Activated CD4-positive, alpha-beta memory T cell treated with anti-CD3 and anti-CD28 coated beads, Interleukin-2, amount 10 ng/mL, durations not matched to agents 7 days and 5 days (primary cell): ENCODE results near the gene ZNF701. TPM values are rescaled to one million over a fixed set of nuclear protein-coding genes. Genes with fewer than 3 reads are reported as not detected.
"Not testable (repeated sequence)": the region's sequence is repeated elsewhere in the genome, so short reads cannot be mapped to it uniquely, and the experiment has no call there.

ENCODE experiments used
- CTCF ChIA-PET: fragments of 350-600 bp; sonication (Branson Sonifier 250); formaldehyde crosslinking; loops from one replicate; lab custom pipeline; 2021; ENCODE audit warnings: antibody characterized with exemption, inconsistent platforms; lab: Charles Lee
- POLR2A ChIA-PET: fragments of 350-600 bp; sonication (Branson Sonifier 250); formaldehyde crosslinking; loops from one replicate; lab custom pipeline; 2021; ENCODE audit warnings: antibody characterized with exemption; lab: Charles Lee
- DNase-seq: peaks from one replicate; pipeline ENCODE4 v3.0.0-alpha.2; 2020
- H3K27ac Mint-ChIP-seq: one replicate; pipeline ENCODE4 v1.8.0; 2021; ENCODE audit warnings: mild to moderate bottlenecking, mixed read lengths
- H3K27me3 Mint-ChIP-seq: one replicate; pipeline ENCODE4 v1.8.0; 2021; ENCODE audit warnings: mixed read lengths
- H3K36me3 Mint-ChIP-seq: one replicate; pipeline ENCODE4 v1.8.0; 2021; ENCODE audit warnings: low read depth, mixed read lengths
- H3K4me1 Mint-ChIP-seq: one replicate; pipeline ENCODE4 v1.8.0; 2021; ENCODE audit warnings: mixed read lengths
- H3K4me3 Mint-ChIP-seq: one replicate; pipeline ENCODE4 v1.8.0; 2021; ENCODE audit warnings: mild to moderate bottlenecking, mixed read lengths
- H3K9me3 Mint-ChIP-seq: one replicate; pipeline ENCODE4 v1.8.0; 2021; ENCODE audit warnings: mixed read lengths
- total RNA-seq, 2 experiments: library from RNA; stranded (reverse); gene quantifications; one replicate each; pipeline ENCODE4 v1.2.3, GENCODE V29; 2021

ZNF701 gene
- total RNA-seq, 2 experiments from 2014 or later: 29.7 to 30.5 TPM

GRCh38 chr19:52585604-52586003 lies 15.5 kb downstream of the ZNF701 start:
- CTCF ChIA-PET: no interaction called here
- H3K4me3 Mint-ChIP-seq: no peak overlapping the region
- POLR2A ChIA-PET: no interaction called here
- no peaks in the 10 kb centered on the region for H3K27me3 Mint-ChIP-seq
- H3K4me1 Mint-ChIP-seq: no peaks in the 10 kb centered on the region
- peaks cover 49% of the 10 kb centered on the region for H3K9me3 Mint-ChIP-seq
- no peak for DNase-seq
- H3K36me3 Mint-ChIP-seq: peaks cover 84% of the 10 kb centered on the region
- H3K27ac Mint-ChIP-seq: no peak overlapping the region

- CTCF ChIA-PET: no interaction called here
- Mint-ChIP-seq H3K4me3 (no peak overlapping the region), H3K27me3 (no peaks in the 10 kb centered on the region), H3K4me1 (no peaks in the 10 kb centered on the region), H3K27ac (no peak overlapping the region), H3K36me3 (peaks cover 68% of the 10 kb centered on the region), H3K9me3 (peaks cover 42% of the 10 kb centered on the region)
- DNase-seq: no peak
- POLR2A ChIA-PET: no interaction called here
Measured at GRCh38 chr19:52590728-52591127, 20.6 kb downstream of the ZNF701 start.

GRCh38 chr19:52592301-52592700 lies 22.2 kb downstream of the ZNF701 start:
- ChIA-PET CTCF (no interaction called here), POLR2A (no interaction called here)
- peaks cover 50% of the 10 kb centered on the region for H3K9me3 Mint-ChIP-seq
- H3K36me3 Mint-ChIP-seq: peaks cover 72% of the 10 kb centered on the region
- H3K27me3 Mint-ChIP-seq: no peaks in the 10 kb centered on the region
- H3K4me1 Mint-ChIP-seq: no peaks in the 10 kb centered on the region
- H3K4me3 Mint-ChIP-seq: no peak overlapping the region
- no peak for DNase-seq
- H3K27ac Mint-ChIP-seq: no peak overlapping the region

GRCh38 chr19:52593441-52593840 lies 23.4 kb downstream of the ZNF701 start:
- Mint-ChIP-seq H3K9me3 (peaks cover 54% of the 10 kb centered on the region), H3K36me3 (peaks cover 71% of the 10 kb centered on the region)
- H3K27me3 Mint-ChIP-seq, POLR2A ChIA-PET, H3K4me1 Mint-ChIP-seq, DNase-seq, H3K27ac Mint-ChIP-seq, CTCF ChIA-PET, H3K4me3 Mint-ChIP-seq: not testable (repeated sequence)

- DNase-seq: no peak
- Mint-ChIP-seq H3K27me3 (no peaks in the 10 kb centered on the region), H3K9me3 (peaks cover 61% of the 10 kb centered on the region), H3K4me3 (no peak overlapping the region), H3K27ac (no peak overlapping the region), H3K4me1 (peaks cover 13% of the 10 kb centered on the region), H3K36me3 (peaks cover 61% of the 10 kb centered on the region)
- POLR2A ChIA-PET: interaction anchor here (0.6 kb wide), 1 partner anchor 14 kb away, joined by 3 read pairs; no protein-coding TSS in a partner anchor
- CTCF ChIA-PET: no interaction called here
Measured at GRCh38 chr19:52599241-52599640, 29.2 kb downstream of the ZNF701 start.

GRCh38 chr19:52600639-52601024 lies 30.5 kb downstream of the ZNF701 start:
- Mint-ChIP-seq H3K9me3 (peaks cover 61% of the 10 kb centered on the region), H3K36me3 (peaks cover 61% of the 10 kb centered on the region), H3K4me1 (peaks cover 17% of the 10 kb centered on the region), H3K4me3 (peak overlapping the region; percentile 85), H3K27ac (peak overlapping the region; percentile 26), H3K27me3 (no peaks in the 10 kb centered on the region)
- POLR2A ChIA-PET: no interaction called here
- CTCF ChIA-PET: no interaction called here
- no peak for DNase-seq

GRCh38 chr19:52601025-52601973 lies 31.2 kb downstream of the ZNF701 start:
- ChIA-PET CTCF (no interaction called here), POLR2A (interaction anchor here (0.6 to 0.9 kb wide), 2 partner anchors 24 to 36 kb away, joined by 3 to 4 read pairs; partner anchors contain the start of gene ZNF83)
- peak; percentile 95 for DNase-seq
- H3K4me1 Mint-ChIP-seq: peaks cover 23% of the 10 kb centered on the region
- peaks cover 59% of the 10 kb centered on the region for H3K9me3 Mint-ChIP-seq
- H3K36me3 Mint-ChIP-seq: peaks cover 60% of the 10 kb centered on the region
- peak overlapping the region; percentile 85 for H3K4me3 Mint-ChIP-seq
- no peaks in the 10 kb centered on the region for H3K27me3 Mint-ChIP-seq
- peak overlapping the region; percentile 62 for H3K27ac Mint-ChIP-seq

- H3K9me3 Mint-ChIP-seq: peaks cover 59% of the 10 kb centered on the region
- POLR2A ChIA-PET: interaction anchor here (0.6 to 0.9 kb wide), 2 partner anchors 23 to 36 kb away, joined by 3 to 4 read pairs; partner anchors contain the start of gene ZNF83
- DNase-seq, H3K27me3 Mint-ChIP-seq: not testable (repeated sequence)
- H3K36me3 Mint-ChIP-seq: peaks cover 60% of the 10 kb centered on the region
- H3K4me1 Mint-ChIP-seq: peaks cover 25% of the 10 kb centered on the region
- CTCF ChIA-PET: interaction anchor here (0.7 kb wide), 1 partner anchor 30 kb away, joined by 4 read pairs; no protein-coding TSS in a partner anchor
- peak overlapping the region; percentile 85 for H3K4me3 Mint-ChIP-seq
- peak overlapping the region; percentile 55 for H3K27ac Mint-ChIP-seq
Measured at GRCh38 chr19:52601974-52602366, 31.9 kb downstream of the ZNF701 start.

GRCh38 chr19:52602941-52603340 lies 32.9 kb downstream of the ZNF701 start:
- POLR2A ChIA-PET: no interaction called here
- Mint-ChIP-seq H3K9me3 (peaks cover 56% of the 10 kb centered on the region), H3K36me3 (peaks cover 56% of the 10 kb centered on the region), H3K27ac (no peak overlapping the region), H3K4me3 (peak overlapping the region; percentile 51), H3K4me1 (peaks cover 25% of the 10 kb centered on the region), H3K27me3 (no peaks in the 10 kb centered on the region)
- no peak for DNase-seq
- CTCF ChIA-PET: no interaction called here

GRCh38 chr19:52603558-52604207 lies 33.6 kb downstream of the ZNF701 start:
- H3K4me3 Mint-ChIP-seq: no peak overlapping the region
- peaks cover 54% of the 10 kb centered on the region for H3K9me3 Mint-ChIP-seq
- no peaks in the 10 kb centered on the region for H3K27me3 Mint-ChIP-seq
- H3K36me3 Mint-ChIP-seq: peaks cover 58% of the 10 kb centered on the region
- peaks cover 25% of the 10 kb centered on the region for H3K4me1 Mint-ChIP-seq
- ChIA-PET POLR2A (interaction anchor here (0.7 kb wide), 1 partner anchor 8 kb away, joined by 3 read pairs; no protein-coding TSS in a partner anchor), CTCF (no interaction called here)
- H3K27ac Mint-ChIP-seq: no peak overlapping the region
- DNase-seq: no peak

GRCh38 chr19:52613299-52613906 lies 43.3 kb downstream of the ZNF701 start:
- CTCF ChIA-PET: no interaction called here
- Mint-ChIP-seq H3K27ac (no peak overlapping the region), H3K27me3 (no peaks in the 10 kb centered on the region), H3K4me3 (no peak overlapping the region), H3K9me3 (peaks cover 55% of the 10 kb centered on the region), H3K4me1 (no peaks in the 10 kb centered on the region), H3K36me3 (peaks cover 84% of the 10 kb centered on the region)
- no peak for DNase-seq
- POLR2A ChIA-PET: interaction anchor here (0.6 kb wide), 1 partner anchor 15 kb away, joined by 3 read pairs; no protein-coding TSS in a partner anchor

- Mint-ChIP-seq H3K9me3 (peaks cover 38% of the 10 kb centered on the region), H3K4me1 (no peaks in the 10 kb centered on the region), H3K4me3 (no peak overlapping the region), H3K36me3 (peaks cover 16% of the 10 kb centered on the region), H3K27me3 (no peaks in the 10 kb centered on the region), H3K27ac (no peak overlapping the region)
- ChIA-PET POLR2A (no interaction called here), CTCF (no interaction called here)
- no peak for DNase-seq
Measured at GRCh38 chr19:52621376-52621775, 51.3 kb downstream of the ZNF701 start.

GRCh38 chr19:52622261-52622660 lies 52.2 kb downstream of the ZNF701 start:
- Mint-ChIP-seq H3K27me3 (no peaks in the 10 kb centered on the region), H3K9me3 (peaks cover 32% of the 10 kb centered on the region), H3K4me1 (no peaks in the 10 kb centered on the region), H3K4me3 (no peak overlapping the region), H3K36me3 (peaks cover 8% of the 10 kb centered on the region), H3K27ac (no peak overlapping the region)
- POLR2A ChIA-PET: no interaction called here
- CTCF ChIA-PET: no interaction called here
- no peak for DNase-seq
